Metanephros (tissue), 2 donors: ENCODE results near the gene MAP1LC3A. TPM values are rescaled to one million over a fixed set of nuclear protein-coding genes. Genes with fewer than 3 reads are reported as not detected.

ENCODE experiments used
- small RNA-seq: library from RNA; depleted of rRNA; stranded (forward); fragments of <200 nt; gene quantifications from one replicate; pipeline ENCODE3, GENCODE V24; 2014; ENCODE audit warnings: low replicate concordance
- total RNA-seq: library from RNA; depleted of rRNA; stranded (reverse); fragments of >200 nt; gene quantifications from one replicate; pipeline ENCODE4 v1.2.3, GENCODE V29; 2014

The MAP1LC3A gene
- 42.6 TPM for total RNA-seq

DNA sequence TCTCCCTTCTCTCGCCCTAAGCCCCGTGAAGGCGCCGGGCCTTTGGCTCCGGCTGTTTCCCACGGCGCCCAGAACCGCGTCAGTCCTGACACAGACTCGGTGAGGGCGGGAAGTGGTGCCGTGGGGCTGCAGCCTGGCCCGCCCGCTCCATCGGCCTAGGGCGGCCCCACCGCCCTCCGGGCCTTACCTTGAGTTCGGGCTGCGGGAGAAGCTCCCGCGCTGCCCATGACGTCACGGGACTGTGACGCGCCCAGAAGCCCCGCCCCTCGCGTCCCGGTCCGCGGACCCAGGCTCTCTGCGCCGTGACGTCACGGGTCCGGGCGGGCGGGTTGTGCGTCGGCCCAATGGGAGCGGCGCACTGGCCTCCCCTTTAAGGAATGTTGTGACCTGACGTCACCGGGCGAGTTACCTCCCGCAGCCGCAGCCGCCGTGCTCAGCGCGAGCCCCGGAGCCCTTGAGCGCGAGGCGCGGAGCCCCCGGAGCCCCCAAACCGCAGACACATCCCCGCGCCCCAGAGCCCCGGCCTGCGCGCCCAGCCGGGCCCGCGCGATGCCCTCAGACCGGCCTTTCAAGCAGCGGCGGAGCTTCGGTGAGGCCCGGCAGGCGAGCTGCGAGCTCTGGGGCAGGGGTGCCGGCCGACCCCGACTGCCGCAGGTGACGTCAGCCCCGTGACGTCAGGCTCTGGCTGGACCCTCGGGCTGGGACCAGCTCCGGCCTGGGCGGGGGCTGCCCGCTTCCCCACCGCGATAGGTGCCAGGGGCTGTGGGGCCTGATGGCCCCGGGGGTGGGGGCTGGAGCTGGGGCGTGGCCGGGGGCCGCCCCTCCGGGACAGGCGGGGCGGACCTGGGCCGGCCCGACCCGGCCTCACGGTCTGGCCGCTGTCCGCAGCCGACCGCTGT is at the start of gene MAP1LC3A:
TSS of gene MAP1LC3A (plus strand) at position 399 of the 899 bp plus-strand sequence. CDS start at position 550, 151 bp downstream.

DNA sequence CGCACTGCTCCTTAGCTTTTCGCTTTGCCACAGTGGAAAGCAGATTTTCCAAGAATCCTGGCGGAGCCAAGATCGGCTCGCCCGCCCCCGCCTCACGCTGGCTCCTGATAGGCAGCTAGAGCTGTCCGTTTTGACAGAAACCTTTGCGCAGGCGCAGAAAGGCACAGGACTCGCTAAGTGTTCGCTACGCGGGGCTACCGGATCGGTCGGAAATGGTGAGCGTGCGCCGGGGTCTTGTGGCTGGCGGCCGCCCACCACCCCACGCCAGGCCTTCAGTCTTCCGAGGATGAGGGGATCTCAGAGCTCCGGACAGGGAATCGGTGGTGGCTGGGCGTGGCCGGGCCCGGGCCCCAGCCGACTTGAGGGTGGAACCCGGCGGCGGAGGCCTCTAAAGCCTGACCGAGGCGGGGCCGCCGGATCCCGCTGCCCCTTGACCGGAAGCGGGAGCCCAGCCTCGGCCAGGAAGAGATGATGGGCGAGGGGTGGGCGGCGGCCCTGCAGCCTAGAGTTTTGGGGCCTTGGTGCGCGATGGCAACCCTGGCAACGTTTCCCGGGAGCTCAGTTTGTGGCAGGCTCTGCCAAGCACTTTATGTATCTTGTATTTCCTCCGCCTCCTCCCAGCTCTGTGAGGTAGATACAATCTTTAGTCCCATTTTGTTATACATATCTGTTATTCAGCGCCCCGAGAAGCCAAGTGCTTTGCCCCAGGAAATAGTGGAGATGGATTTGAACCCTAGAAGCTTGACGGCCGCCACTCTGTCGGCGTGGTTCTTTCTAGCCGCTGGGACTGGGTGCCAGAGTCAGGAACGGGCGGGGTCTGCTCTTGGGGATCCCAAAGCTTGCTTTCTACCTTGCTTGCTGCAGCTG is 42.0 kb upstream of the MAP1LC3A start, which contains the start of gene DYNLRB1:
TSS of gene DYNLRB1 (plus strand) at position 176 of the 867 bp plus-strand sequence. CDS start at position 213, 37 bp downstream.

Small RNA genes lying within 50 kb of the gene (small RNA-seq; reads per million reads assigned to genes)
- gene RF00019 = not detected

Other genes with a start within 250 kb of the MAP1LC3A start
- 50.3 TPM for gene ITCH, start 195.4 kb upstream of the MAP1LC3A start, total RNA-seq
- gene DYNLRB1, start 42.3 kb upstream of the MAP1LC3A start, total RNA-seq = 72.3 TPM
- gene PIGU, start 118.4 kb downstream of the MAP1LC3A start, total RNA-seq = 13.8 TPM
- 6.4 TPM for gene TP53INP2, start 145.6 kb downstream of the MAP1LC3A start, total RNA-seq